HCT116 (cell line): Measurements from ENCODE around the gene RNF208. TPM values are rescaled to one million over a fixed set of nuclear protein-coding genes. Genes with fewer than 3 reads are reported as not detected.

Source experiments
- ATAC-seq: fragments of 200-7000 bp; cut with Tn5 transposase; 2 replicates; pipeline ENCODE4 v1.9.1; 2020; ENCODE audit warnings: mild to moderate bottlenecking, moderate library complexity
- Bru-seq: library from RNA; stranded (reverse); fragments of 400-500 nt; gene quantifications from one replicate; lab custom pipeline; 2021; lab: Mats Ljungman, UMichigan
- BruChase-seq, 2 experiments: library from RNA; stranded (reverse); fragments of 400-500 nt; gene quantifications; one replicate each; lab custom pipeline; 2021; lab: Mats Ljungman, UMichigan
- BruUV-seq: library from RNA; stranded (reverse); fragments of 400-500 nt; replicated peaks from 2 replicates; lab custom pipeline; 2021; lab: Mats Ljungman, UMichigan
- CTCF ChIA-PET: fragments of 300-600 bp; sonication (Branson Sonifier 250); formaldehyde crosslinking; loops from one replicate; lab custom pipeline; 2021; ENCODE audit warnings: antibody characterized with exemption; lab: Charles Lee
- POLR2A ChIA-PET: fragments of 300-600, 350-600 bp; sonication (Branson Sonifier 250); formaldehyde crosslinking; loops from one replicate; lab custom pipeline; 2021; ENCODE audit warnings: antibody characterized with exemption; lab: Charles Lee
- RAD21 ChIA-PET, 2 experiments: fragments of 300-600 bp; sonication (Branson Sonifier 250); formaldehyde crosslinking; loops; one replicate each; lab custom pipeline; 2023; ENCODE audit warnings: low total read pairs in 2 of 2; ENCODE audit not compliant: uncharacterized antibody in 2 of 2, unreplicated experiment in 2 of 2, low non-redundant PET in 1 of 2; lab: Charles Lee
- DNase-seq: peaks from one replicate; pipeline ENCODE4 v3.0.0-alpha.2; 2010; ENCODE audit warnings: low read depth, low spot score
- H2AFZ ChIP-seq: fragments of 200-600 bp; shearing (Covaris generic), sonication (generic); 2 replicates; pipeline ENCODE4 v1.6.1; 2017; ENCODE audit warnings: low read depth, mixed run types, mixed read lengths, antibody characterized with exemption, low read length; ENCODE audit not compliant: poor library complexity, severe bottlenecking
- H3K27ac ChIP-seq: 2 replicates; pipeline ENCODE4 v1.5.1; 2012; ENCODE audit warnings: low read depth, low read length
- H3K27me3 ChIP-seq: fragments of 200-600 bp; sonication (generic); 2 replicates; pipeline ENCODE4 v1.6.1; 2016; ENCODE audit warnings: mixed run types, low read length, mixed read lengths; ENCODE audit not compliant: insufficient read depth
- H3K36me3 ChIP-seq, 2 experiments: fragments of 200-500 bp in 1 of 2; fragments of 200-600 bp in 1 of 2; sonication (Bioruptor generic) in 1 of 2; sonication (generic) in 1 of 2; 2 replicates each; pipeline versions ENCODE4 v1.5.1 to v1.6.1; 2014 to 2016; ENCODE audit warnings: low read length in 2 of 2, inconsistent platforms in 1 of 2, mixed read lengths in 1 of 2, mixed run types in 1 of 2; ENCODE audit not compliant: insufficient read depth in 2 of 2, control insufficient read depth in 1 of 2
- H3K4me1 ChIP-seq, 2 experiments: fragments of 200-600 bp in 1 of 2; sonication (generic) in 1 of 2; 2 replicates each; pipeline versions ENCODE4 v1.5.1 to v1.6.1; 2012 to 2017; ENCODE audit warnings: low read length in 2 of 2, inconsistent platforms in 1 of 2, mild to moderate bottlenecking in 1 of 2, mixed read lengths in 1 of 2, mixed run types in 1 of 2, moderate library complexity in 1 of 2; ENCODE audit not compliant: insufficient read depth in 2 of 2, control insufficient read depth in 1 of 2
- H3K4me2 ChIP-seq: fragments of 200-600 bp; sonication (generic); 2 replicates; pipeline ENCODE4 v1.6.1; 2017; ENCODE audit warnings: mixed run types, low read length, mixed read lengths
- H3K4me3 ChIP-seq, 2 experiments: fragments of 200-600 bp in 1 of 2; sonication (generic) in 1 of 2; replicated peaks in 1 of 2; 2 replicates each; pipeline ENCODE4 v1.5.1; 2011 to 2016; ENCODE audit warnings: low read length in 2 of 2, control low read depth in 1 of 2, low read depth in 1 of 2, mild to moderate bottlenecking in 1 of 2, mixed read lengths in 1 of 2, mixed run types in 1 of 2
- H3K79me2 ChIP-seq: fragments of 200-600 bp; sonication (generic); 2 replicates; pipeline ENCODE4 v1.6.1; 2017; ENCODE audit warnings: mild to moderate bottlenecking, mixed run types, low read length, moderate library complexity, mixed read lengths; ENCODE audit not compliant: insufficient read depth
- H3K9ac ChIP-seq: fragments of 200-600 bp; sonication (generic); 2 replicates; pipeline ENCODE4 v1.6.1; 2016; ENCODE audit warnings: low read length, mixed read lengths
- H3K9me2 ChIP-seq: fragments of 200-600 bp; sonication (generic), shearing (Covaris generic); 2 replicates; pipeline ENCODE4 v1.6.1; 2017; ENCODE audit warnings: mixed run types, mild to moderate bottlenecking, moderate library complexity; ENCODE audit not compliant: insufficient read depth
- H3K9me3 ChIP-seq, 2 experiments: fragments of 200-500 bp in 1 of 2; fragments of 200-600 bp in 1 of 2; sonication (Bioruptor generic) in 1 of 2; sonication (generic) in 1 of 2; 2 replicates each; pipeline ENCODE4 v1.6.1; 2014 to 2017; ENCODE audit warnings: low read length in 2 of 2, mixed read lengths in 2 of 2, inconsistent platforms in 1 of 2, low read depth in 1 of 2, mild to moderate bottlenecking in 1 of 2, mixed run types in 1 of 2, moderate library complexity in 1 of 2; ENCODE audit not compliant: control insufficient read depth in 1 of 2, insufficient read depth in 1 of 2
- H4K20me1 ChIP-seq: fragments of 200-600 bp; sonication (generic), shearing (Covaris generic); 2 replicates; pipeline ENCODE4 v1.6.1; 2017; ENCODE audit warnings: mixed run types, mild to moderate bottlenecking, moderate library complexity; ENCODE audit not compliant: insufficient read depth
- EGR1 ChIP-seq: IDR thresholded peaks from 2 replicates; pipeline ENCODE4 v1.6.1; 2012; ENCODE audit warnings: low read depth
- EZH2 ChIP-seq: fragments of 200-600 bp; sonication (generic); IDR thresholded peaks from 2 replicates; pipeline ENCODE4 v1.6.1; 2017; ENCODE audit warnings: antibody characterized with exemption, mixed run types
- JUND ChIP-seq: IDR thresholded peaks from 2 replicates; pipeline ENCODE4 v1.6.1; 2012
- POLR2A ChIP-seq: IDR thresholded peaks from 2 replicates; pipeline ENCODE4 v1.7.0; 2011; ENCODE audit warnings: borderline replicate concordance; ENCODE audit not compliant: insufficient read depth, insufficient read length; ENCODE audit errors: extremely low read depth
- POLR2AphosphoS5 ChIP-seq: IDR thresholded peaks from 2 replicates; pipeline ENCODE4 v1.6.1; 2011; ENCODE audit warnings: mild to moderate bottlenecking, low read depth, low read length, moderate library complexity
- ZFX ChIP-seq: fragments of 450-650 bp; IDR thresholded peaks from 2 replicates; pipeline ENCODE4 v1.6.1; 2017
- intact Hi-C: fragments of 100-400 bp; cut with micrococcal nuclease; formaldehyde crosslinking; loops from 2 replicates; pipeline ENCODE4 v1.10.0; 2022
- long read RNA-seq: library from polyadenylated mRNA; unstranded; transcript quantifications from one replicate; pipeline ENCODE4 v2.0.0, GENCODE V29; 2021; ENCODE audit not compliant: unreplicated experiment
- polyA plus RNA-seq: library from polyadenylated mRNA; unstranded; fragments of >200 nt; gene quantifications from 2 replicates; pipeline ENCODE4 v1.2.1, GENCODE V29; 2012; ENCODE audit warnings: missing spikeins
- total RNA-seq: library from RNA; stranded (reverse); gene quantifications from one replicate; pipeline ENCODE4 v1.2.1, GENCODE V29; 2021; ENCODE audit not compliant: unreplicated experiment
- TF ChIP-seq, protein P1 (sequence below): IDR thresholded peaks from 2 replicates; pipeline ENCODE4 v1.6.1; 2012
- TF ChIP-seq, protein P2 (sequence below): IDR thresholded peaks from 2 replicates; pipeline ENCODE4 v1.6.1; 2012

The RNF208 gene, protein sequence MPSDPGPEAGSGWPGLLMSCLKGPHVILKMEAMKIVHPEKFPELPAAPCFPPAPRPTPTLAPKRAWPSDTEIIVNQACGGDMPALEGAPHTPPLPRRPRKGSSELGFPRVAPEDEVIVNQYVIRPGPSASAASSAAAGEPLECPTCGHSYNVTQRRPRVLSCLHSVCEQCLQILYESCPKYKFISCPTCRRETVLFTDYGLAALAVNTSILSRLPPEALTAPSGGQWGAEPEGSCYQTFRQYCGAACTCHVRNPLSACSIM
- 26.1 TPM for total RNA-seq
- polyA plus RNA-seq, result 31.5 and 31.8 TPM in 2 replicates
- Bru-seq, nascent RNA, result percentile 42 among the genes with signal in this experiment
- BruChase-seq, experiment 1, labeled RNA remaining after a 6-hour chase, result percentile 75 among the genes with signal in this experiment
- percentile 58 among the genes with signal in this experiment for BruChase-seq, experiment 2, labeled RNA remaining after a 2-hour chase
- long read RNA-seq, transcript RNF208-201 (1 exons, 1,077 nt), result major isoform, 23 of 23 reads
- long read RNA-seq, partial matches to known transcripts, result 0 of 23 reads
- long read RNA-seq, other reads (novel, unspliced or antisense), result 0 of 23 reads

DNA sequence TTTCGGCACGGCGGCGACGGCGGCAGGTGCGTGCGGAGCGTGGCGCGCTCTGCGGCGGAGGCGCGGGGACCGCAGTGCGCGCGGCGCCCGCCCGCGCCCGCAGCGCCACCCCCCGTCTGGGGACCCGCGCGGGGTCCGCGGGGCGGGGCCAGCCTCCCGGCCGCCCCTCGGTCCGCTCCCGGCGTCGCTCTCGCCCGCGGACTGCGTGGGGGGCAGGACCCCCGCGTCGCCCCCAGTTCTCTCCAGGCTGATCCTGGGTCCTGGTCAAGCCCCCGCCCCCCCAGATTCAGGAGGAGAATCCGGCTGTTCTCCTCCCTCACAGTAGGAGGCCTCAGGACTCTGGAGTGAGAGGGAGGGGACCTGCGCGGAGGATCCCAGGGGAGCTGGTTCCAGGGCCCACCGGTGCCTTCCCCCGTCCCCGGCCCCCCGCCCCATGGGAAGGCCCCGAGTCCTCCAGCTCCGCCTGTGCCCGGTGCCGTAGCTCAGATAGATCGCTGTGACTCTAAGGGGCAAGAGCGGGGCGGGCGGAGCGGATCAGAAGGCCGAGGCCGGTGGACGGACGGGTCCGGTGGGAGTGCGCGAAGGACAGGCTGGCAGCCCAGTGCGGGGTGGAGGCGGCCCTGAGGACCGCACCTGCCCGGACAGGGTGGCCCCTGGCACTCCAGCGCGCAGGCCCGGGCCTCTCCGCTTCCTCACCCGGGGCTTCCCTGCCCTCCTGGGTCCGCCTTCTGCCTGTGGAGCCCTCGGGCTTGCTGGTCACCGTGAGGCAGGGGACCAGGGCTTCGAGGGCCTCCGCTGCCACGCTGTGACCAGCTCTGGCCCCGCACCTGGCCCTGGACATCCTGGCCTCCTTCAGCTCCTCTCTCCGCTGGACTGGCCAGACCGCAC, at the start of gene RNF208:
Gene RNF208, minus strand, starts transcription at position 51 of the 888 bp plus-strand sequence. CDS start 1,028 bp downstream, outside the sequence.
- Histone ChIP-seq H3K4me3 (peak within 1 kb of the TSS; percentile 82 to 99), H3K36me3 (no peaks in the 10 kb centered on the region), H2AFZ (no peak within 1 kb of the TSS), H3K9me2 (no peaks in the 10 kb centered on the region), H3K4me2 (peak within 1 kb of the TSS; percentile 99), H3K9ac (peak within 1 kb of the TSS; percentile 97), H4K20me1 (no peaks in the 10 kb centered on the region), H3K9me3 (no peaks in the 10 kb centered on the region), H3K4me1 (peaks cover 52 to 80% of the 10 kb centered on the region in 2 experiments), H3K27me3 (no peaks in the 10 kb centered on the region), H3K79me2 (no peaks in the 10 kb centered on the region), H3K27ac (peak within 1 kb of the TSS; percentile 98)
- CTCF ChIA-PET, result interaction anchor here (1.0 to 3.2 kb wide), 8 partner anchors 8 to 176 kb away, joined by 3 to 16 read pairs (median 8); partner anchors contain the start of genes NELFB, NPDC1 and SAPCD2
- intact Hi-C loops, result loop anchor here (2.0 to 10.0 kb wide), 3 partner anchors 18 to 438 kb away; partner anchors contain the start of genes NDOR1 and TMEM203
- RAD21 ChIA-PET, result interaction anchor here in 1 of 2 experiments (0.5 kb wide), 1 partner anchor 32 kb away, joined by 5 read pairs; no protein-coding TSS in a partner anchor
- peak; percentile 67 for TF ChIP-seq ZFX
- TF ChIP-seq, protein P1, sequence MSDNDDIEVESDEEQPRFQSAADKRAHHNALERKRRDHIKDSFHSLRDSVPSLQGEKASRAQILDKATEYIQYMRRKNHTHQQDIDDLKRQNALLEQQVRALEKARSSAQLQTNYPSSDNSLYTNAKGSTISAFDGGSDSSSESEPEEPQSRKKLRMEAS, result no peak
- ATAC-seq (peak; percentile 2), DNase-seq (no peak)
- BruUV-seq, result TSS peak; percentile 47
- POLR2A ChIA-PET, result interaction anchor here (0.5 to 1.6 kb wide), 8 partner anchors 14 to 136 kb away, joined by 3 to 19 read pairs (median 4); partner anchors contain the start of genes MAN1B1, NDOR1, SSNA1 and TMEM203

DNA sequence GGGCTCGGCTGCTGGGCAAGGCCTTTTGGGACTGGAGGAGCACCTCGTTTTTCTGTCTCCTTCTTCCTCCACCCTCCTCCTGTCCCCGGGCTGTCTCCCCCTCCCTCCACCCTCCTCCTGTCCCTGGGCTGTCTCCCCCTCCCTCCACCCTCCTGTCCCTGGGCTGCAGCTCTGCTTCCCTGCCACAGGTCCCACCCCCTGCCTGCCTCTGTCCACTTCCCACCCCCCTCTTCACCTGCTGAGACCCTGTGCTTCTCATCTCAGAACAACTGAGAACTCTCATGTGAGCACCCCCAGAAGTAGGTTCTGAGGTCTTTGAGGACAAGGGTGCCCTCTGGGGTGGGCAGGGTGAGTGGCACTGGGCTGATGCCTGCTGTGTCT, 49.6 kb upstream of the RNF208 start:
- H3K9me2 ChIP-seq, result no peaks in the 10 kb centered on the region
- ChIA-PET RAD21 (no interaction called here), CTCF (no interaction called here), POLR2A (no interaction called here)
- no peak for ATAC-seq
- H4K20me1 ChIP-seq, result no peaks in the 10 kb centered on the region
- TF ChIP-seq EZH2 (no peak), POLR2A (no peak), EGR1 (no peak), POLR2AphosphoS5 (no peak), JUND (no peak)
- TF ChIP-seq, protein P2, sequence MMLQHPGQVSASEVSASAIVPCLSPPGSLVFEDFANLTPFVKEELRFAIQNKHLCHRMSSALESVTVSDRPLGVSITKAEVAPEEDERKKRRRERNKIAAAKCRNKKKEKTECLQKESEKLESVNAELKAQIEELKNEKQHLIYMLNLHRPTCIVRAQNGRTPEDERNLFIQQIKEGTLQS, result no peak
- H3K79me2 ChIP-seq, result no peaks in the 10 kb centered on the region
- no peak overlapping the region for H3K4me2 ChIP-seq
- BruUV-seq, result no TSS peak
- H3K9me3 ChIP-seq, result no peaks in the 10 kb centered on the region
- H3K4me3 ChIP-seq, result no peak overlapping the region
- DNase-seq, result no peak
- H2AFZ ChIP-seq, result no peak overlapping the region
- H3K36me3 ChIP-seq, result peaks cover 8 to 25% of the 10 kb centered on the region in 2 experiments; a peak in 3 of 4 replicates
- no peaks in the 10 kb centered on the region for H3K27me3 ChIP-seq
- no peak overlapping the region for H3K9ac ChIP-seq
- intact Hi-C loops, result no loop called here
- peaks cover 25 to 31% of the 10 kb centered on the region in 2 experiments for H3K4me1 ChIP-seq
- H3K27ac ChIP-seq, result no peak overlapping the region; the same call in 1 of the 2 replicates
